Activated CD4-positive, alpha-beta T cell treated with anti-CD3 and anti-CD28 coated beads, Interleukin-2, Interleukin-4, amounts not matched to agents 100 ng/mL and 50 ng/mL, durations not matched to agents 16 hours and 8 hours (primary cell): ENCODE data around the gene PEX6.
A peak's percentile ranks its signal among the peaks of the same experiment; 100 is the strongest.
"Not testable (repeated sequence)": the region's sequence is repeated elsewhere in the genome, so short reads cannot be mapped to it uniquely, and the experiment has no call there.

Source experiments
- DNase-seq: peaks from one replicate; pipeline ENCODE4 v3.0.0-alpha.2; 2020; ENCODE audit warnings: low spot score

The PEX6 gene

GRCh38 chr6:42966571-42966970, 12.4 kb downstream of the PEX6 start:
- no peak for DNase-seq

GRCh38 chr6:42963855-42964605, 15.0 kb downstream of the PEX6 start:
- peak; percentile 43 for DNase-seq

- DNase-seq = no peak
These were observed 15.7 kb downstream of the PEX6 start for GRCh38 chr6:42963179-42963854.

DNA sequence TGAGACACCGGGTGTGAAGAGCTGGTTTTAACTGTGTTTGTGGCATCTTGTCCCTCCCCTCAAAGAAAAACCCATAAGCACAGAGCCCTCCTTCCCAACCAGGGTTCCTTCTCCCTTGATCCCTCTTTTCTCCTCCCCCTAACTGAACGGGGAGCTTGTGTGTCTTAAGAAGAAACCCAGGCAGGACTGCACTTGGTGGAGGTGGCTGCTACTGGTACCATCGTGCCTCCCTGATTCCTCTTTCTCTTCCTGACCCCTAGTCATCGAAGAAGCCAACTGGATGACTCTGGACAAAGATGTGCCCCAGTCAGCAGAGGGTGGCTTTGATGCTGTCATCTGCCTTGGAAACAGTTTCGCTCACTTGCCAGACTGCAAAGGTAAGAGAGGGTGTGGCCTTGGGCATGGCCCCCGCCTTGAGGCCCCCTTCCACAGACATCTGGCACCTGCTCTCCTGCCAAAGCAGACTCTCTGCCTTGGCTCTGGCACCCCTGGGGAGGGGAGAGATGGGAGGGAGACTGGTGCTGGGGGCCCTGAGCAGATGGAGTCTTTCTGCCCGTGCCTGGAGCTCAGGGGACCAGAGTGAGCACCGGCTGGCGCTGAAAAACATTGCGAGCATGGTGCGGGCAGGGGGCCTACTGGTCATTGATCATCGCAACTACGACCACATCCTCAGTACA, 16.3 kb downstream of the PEX6 start:
- no peak for DNase-seq

DNA sequence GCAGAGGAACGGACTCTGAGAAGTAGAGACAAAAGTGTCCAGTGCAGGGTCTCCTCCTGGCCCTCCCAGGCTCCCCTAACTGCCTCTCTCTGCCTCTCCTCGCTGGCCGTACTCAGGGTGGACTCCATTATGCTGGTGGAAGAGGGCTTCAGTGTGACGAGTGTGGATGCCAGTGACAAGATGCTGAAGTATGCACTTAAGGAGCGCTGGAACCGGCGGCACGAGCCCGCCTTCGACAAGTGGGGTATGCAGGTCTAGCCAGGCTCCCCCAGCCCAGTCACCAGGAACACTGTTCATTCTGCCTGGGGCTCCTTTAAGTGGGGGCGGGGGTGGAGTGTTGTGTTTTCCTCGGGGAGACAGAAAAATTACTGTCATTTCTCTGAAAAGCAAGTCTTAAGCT, 16.9 kb downstream of the PEX6 start:
- DNase-seq = no peak

DNA sequence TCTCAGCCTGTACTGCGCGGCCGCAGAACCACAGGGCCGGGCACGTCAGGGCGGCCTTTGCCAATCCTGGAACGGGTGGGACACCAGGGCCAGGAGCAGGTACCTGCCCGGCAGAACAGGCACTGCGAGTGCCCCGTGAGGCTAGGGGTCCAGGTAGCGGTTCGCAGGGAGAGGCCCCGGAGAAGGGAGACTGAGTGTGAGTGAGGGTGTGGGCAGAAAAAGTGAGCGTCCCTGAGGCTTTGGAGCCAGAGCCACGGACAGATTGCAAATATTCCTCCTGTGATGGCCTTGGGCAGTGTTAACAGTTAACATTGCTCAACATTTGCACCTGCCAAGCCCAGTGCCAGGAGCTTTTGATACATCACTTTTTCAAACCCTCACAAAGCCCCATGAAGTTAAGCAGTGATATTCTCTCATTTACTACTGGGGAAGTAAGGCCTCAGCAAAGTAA, 17.9 kb downstream of the PEX6 start:
- DNase-seq = no peak

DNA sequence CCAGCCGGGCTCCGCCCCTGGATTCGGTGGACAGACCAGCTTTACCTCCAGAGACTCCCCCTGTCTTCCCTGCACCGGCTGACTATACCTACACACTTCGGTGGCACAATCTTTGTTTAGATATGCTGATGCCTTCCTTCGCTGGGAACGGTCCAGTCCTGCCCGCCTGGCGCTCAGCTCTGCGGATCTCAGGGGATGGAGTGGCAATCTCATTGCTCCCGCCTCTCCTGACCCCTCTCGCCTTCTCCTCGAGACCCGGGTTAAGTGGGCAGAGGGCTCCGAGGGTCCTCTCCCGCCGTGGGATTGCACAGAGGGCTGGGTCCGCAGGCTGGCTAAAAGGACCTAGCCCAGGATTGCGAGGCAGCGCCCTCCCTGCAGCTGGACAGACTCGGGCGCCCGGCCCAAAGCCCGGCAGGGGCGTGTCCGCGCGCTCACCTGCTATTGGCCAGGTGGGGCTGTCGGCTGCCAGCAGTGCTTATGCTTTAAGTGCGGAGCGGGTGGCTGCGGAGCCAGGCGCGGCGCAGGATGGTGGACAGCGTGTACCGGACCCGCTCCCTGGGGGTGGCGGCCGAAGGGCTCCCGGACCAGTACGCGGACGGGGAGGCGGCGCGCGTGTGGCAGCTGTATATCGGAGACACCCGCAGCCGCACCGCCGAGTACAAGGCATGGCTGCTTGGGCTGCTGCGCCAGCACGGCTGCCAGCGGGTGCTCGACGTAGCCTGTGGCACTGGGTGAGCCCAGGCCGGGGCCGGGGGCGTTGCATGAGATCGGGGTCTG, 18.6 kb downstream of the PEX6 start, which contains the start of gene GNMT:
GNMT (plus strand) TSS at position 512 of the 777 bp plus-strand sequence; CDS start at position 526, 14 bp downstream.
- DNase-seq = no peak

DNA sequence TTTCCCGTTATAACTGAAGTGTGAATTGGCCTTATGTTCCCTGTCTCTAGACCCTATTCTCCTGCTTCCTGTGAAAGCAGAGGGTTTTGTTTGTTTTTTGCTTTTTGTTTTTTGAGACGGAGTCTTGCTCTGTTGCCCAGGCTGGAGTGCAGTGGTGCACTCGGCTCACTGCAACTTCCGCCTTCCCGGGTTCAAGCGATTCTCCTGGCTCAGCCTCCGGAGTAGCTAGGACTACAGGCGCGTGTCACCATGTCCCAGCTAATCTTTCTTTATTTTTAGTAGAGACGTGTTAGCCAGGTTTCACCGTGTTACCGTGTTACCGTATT, 19.1 kb downstream of the PEX6 start:
- DNase-seq = no peak

DNA sequence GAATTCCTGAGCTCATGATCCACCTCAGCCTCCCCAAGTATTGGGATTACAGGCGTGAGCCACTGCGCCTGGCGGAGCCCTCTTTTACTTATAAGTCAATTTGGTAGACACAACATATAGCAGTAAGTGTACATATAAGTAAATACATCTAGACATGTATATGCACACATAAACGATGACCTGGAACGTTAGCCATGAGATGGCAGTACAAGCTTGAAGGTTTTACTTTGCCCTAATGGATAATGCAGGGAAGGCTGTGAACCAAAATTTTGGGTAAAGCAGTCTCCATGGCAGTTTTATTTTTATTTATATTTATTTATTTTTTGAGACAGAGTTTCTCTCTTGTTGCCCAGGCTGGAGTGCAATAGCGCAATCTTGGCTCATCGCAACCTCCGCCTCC, 20.9 kb downstream of the PEX6 start:
- DNase-seq = no peak

DNA sequence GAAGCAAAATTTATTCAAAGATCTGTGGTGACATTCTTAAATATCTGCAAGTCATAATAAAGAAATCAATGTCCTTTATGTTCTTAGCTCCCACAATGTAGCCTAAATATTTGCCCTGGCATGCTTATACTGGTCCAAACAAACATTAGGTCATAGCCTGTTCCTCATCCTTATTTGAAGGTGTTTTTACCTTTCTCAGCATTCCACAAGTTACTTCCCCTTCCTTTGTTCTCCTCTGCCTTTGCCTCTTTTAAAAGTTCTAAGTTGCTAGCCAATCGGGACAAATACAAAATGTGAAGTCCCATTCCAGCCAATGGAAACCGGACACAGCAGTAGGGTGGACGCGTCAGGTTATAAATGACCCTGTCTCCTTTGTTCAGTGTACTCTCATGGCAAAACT, 24.6 kb downstream of the PEX6 start:
- not testable (repeated sequence) for DNase-seq

GRCh38 chr6:42952389-42952788, 26.6 kb downstream of the PEX6 start:
- no peak for DNase-seq

- DNase-seq = no peak
These were observed 31.0 kb downstream of the PEX6 start for GRCh38 chr6:42947950-42948349.

- no peak for DNase-seq
These were observed 36.5 kb downstream of the PEX6 start for GRCh38 chr6:42942444-42942843.

- not testable (repeated sequence) for DNase-seq
These were observed 37.6 kb downstream of the PEX6 start for GRCh38 chr6:42941356-42941755.

- DNase-seq = no peak
These were observed 38.4 kb downstream of the PEX6 start for GRCh38 chr6:42940493-42941045.

DNA sequence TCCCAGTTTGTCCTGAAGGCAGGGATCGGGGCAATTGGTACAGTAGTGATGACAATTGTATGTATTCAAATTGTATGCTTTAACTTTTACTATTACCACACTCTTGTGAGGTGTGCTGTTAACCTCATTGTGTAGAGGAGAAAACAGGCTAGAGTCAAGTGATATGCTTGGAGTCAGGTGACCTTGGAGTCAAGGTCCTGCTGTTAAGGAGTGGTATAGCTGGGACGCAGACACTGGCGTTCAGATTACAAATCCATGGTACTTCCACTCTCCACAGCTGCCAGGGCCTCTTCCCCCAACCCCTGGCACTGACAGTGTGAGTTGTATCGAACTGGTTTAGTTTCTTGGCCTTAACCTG, 39.2 kb downstream of the PEX6 start:
- DNase-seq = no peak

GRCh38 chr6:42938987-42939809, 39.8 kb downstream of the PEX6 start:
- DNase-seq = no peak

- DNase-seq = no peak
These were observed 40.6 kb downstream of the PEX6 start for GRCh38 chr6:42938428-42938796.

DNA sequence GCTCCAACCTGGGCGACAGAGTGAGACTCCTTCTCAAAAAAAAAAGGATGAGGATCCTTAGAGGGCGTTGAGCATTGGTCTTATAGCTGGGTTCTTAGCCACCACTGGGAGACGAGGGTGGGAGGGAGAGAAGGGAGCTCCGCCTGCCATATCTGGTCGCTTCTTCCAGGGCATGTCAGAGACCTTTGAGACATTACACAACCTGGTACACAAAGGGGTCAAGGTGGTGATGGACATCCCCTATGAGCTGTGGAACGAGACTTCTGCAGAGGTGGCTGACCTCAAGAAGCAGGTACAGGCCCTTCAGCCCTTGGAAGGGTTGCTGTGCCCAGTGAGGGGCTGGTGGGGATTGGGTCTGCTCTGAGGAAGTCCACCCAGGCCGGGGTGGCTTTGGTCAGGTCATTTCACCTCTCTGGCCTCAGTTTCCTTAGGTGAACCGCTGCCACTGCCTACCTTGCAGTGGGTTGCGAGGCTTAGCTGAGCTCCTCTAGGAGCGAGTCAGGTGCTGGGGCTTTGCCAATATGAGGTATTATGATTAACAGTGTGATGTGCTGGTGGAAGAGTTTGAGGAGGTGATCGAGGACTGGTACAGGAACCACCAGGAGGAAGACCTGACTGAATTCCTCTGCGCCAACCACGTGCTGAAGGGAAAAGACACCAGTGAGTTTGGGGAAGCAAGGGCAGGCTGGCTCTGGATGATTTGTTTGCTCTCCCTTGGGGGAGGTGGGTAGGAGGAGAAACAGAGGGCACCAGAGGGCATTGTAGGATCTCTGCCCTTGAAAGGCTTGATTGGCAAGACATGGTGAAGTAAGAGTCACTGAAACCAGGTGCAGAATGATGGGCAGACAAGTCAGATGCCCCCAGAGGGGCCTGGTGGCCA, 41.2 kb downstream of the PEX6 start:
- no peak for DNase-seq

- DNase-seq = no peak
These were observed 42.6 kb downstream of the PEX6 start for GRCh38 chr6:42936398-42936797.
